DOHH2 (cell line): ENCODE data around the gene HOXC11.

Experiments used
- H3F3A ChIP-seq: fragments of 200-600 bp; sonication (generic), shearing (Covaris generic); 2 replicates; pipeline ENCODE4 v1.6.0; 2016; ENCODE audit warnings: antibody characterized with exemption, mild to moderate bottlenecking; ENCODE audit not compliant: control insufficient read depth, insufficient read depth
- H3K27ac ChIP-seq: fragments of 200-600 bp; sonication (generic); 2 replicates; pipeline ENCODE4 v1.5.1; 2014; ENCODE audit warnings: low read depth, mild to moderate bottlenecking, low read length, moderate library complexity
- H3K27me3 ChIP-seq: fragments of 200-600 bp; sonication (generic); 2 replicates; pipeline ENCODE4 v1.6.1; 2014; ENCODE audit warnings: mild to moderate bottlenecking, low read length, mixed read lengths; ENCODE audit not compliant: control insufficient read depth
- H3K36me3 ChIP-seq: fragments of 200-600 bp; sonication (generic); 2 replicates; pipeline ENCODE4 v1.6.1; 2014; ENCODE audit warnings: mild to moderate bottlenecking, low read length, moderate library complexity, mixed read lengths; ENCODE audit not compliant: control insufficient read depth
- H3K4me1 ChIP-seq: fragments of 200-600 bp; sonication (generic); 2 replicates; pipeline ENCODE4 v1.6.1; 2014; ENCODE audit warnings: mild to moderate bottlenecking, low read length, mixed read lengths; ENCODE audit not compliant: control insufficient read depth
- H3K4me2 ChIP-seq: fragments of 200-600 bp; sonication (generic); 2 replicates; pipeline ENCODE4 v1.6.0; 2014; ENCODE audit warnings: mild to moderate bottlenecking, low read length, moderate library complexity
- H3K4me3 ChIP-seq: fragments of 200-600 bp; sonication (generic); 2 replicates; pipeline ENCODE4 v1.5.1; 2014; ENCODE audit warnings: mild to moderate bottlenecking, low read length, mixed read lengths
- H3K79me2 ChIP-seq: fragments of 200-600 bp; sonication (generic); 2 replicates; pipeline ENCODE4 v1.6.1; 2014; ENCODE audit warnings: mild to moderate bottlenecking, low read length, mixed read lengths; ENCODE audit not compliant: control insufficient read depth
- H3K9me2 ChIP-seq: fragments of 200-600 bp; sonication (generic); replicated peaks from 2 replicates; pipeline ENCODE4 v1.6.1; 2014; ENCODE audit warnings: mild to moderate bottlenecking, low read length, mixed read lengths; ENCODE audit not compliant: control insufficient read depth
- H3K9me3 ChIP-seq: fragments of 200-600 bp; sonication (generic); 2 replicates; pipeline ENCODE4 v1.6.1; 2014; ENCODE audit warnings: antibody characterized with exemption, low read length, mixed read lengths; ENCODE audit not compliant: control insufficient read depth, insufficient read depth
- H4K20me1 ChIP-seq: fragments of 200-600 bp; sonication (generic); 2 replicates; pipeline ENCODE4 v1.6.0; 2014; ENCODE audit warnings: low read depth, mild to moderate bottlenecking, antibody characterized with exemption, low read length, moderate library complexity; ENCODE audit not compliant: control insufficient read depth, insufficient read depth
- CTCF ChIP-seq: fragments of 200-600 bp; sonication (generic); IDR thresholded peaks from one replicate; pipeline ENCODE4 v1.5.1; 2014; ENCODE audit warnings: antibody characterized with exemption, mild to moderate bottlenecking, low read depth, low read length; ENCODE audit not compliant: poor library complexity, severe bottlenecking
- EZH2phosphoT487 ChIP-seq: fragments of 200-600 bp; sonication (generic); IDR thresholded peaks from 2 replicates; pipeline ENCODE4 v1.6.1; 2017; ENCODE audit warnings: borderline replicate concordance, mild to moderate bottlenecking, antibody characterized with exemption, low read length, moderate library complexity, mixed read lengths

HOXC11 gene

DNA sequence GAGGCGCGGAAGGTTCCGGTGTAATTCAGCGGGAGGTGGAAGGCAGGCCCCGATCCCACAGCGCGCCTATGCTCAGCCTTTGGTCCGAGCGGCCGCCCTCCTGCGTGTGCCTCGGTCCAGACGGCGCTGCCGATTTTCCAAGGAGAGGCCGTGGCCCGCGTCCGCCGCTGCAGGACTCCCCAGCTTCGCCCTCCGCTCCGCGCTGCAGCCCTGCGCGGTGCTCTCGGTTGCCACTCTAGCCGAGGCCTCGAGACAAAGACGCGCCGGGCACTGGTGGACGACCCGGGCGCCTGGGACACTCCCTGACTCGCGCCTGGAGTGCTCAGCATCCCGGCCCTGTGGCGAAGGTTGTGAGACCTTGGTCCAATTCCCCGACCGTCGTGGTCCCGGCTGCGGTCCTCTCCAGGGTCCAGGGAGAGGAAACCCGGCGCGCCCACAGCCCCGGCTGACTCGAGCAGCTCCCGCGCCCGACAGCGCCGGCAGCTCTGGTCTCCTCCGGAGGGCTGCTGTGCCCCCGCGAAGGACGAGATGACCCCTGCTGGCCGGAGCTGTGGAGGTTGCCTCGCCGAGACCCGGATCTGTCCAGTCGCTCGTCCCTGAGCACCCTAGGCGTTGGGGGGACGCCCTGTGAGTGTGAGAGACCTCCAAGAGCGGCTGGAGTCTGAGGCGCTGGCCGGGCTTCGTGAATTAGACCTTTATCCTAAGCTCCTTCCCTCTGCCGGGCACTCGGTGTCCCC is 11.7 kb upstream of the HOXC11 start:
- Histone ChIP-seq H3K9me2 (no peaks in the 10 kb centered on the region), H3K9me3 (no peaks in the 10 kb centered on the region), H3K4me3 (no peak overlapping the region), H3F3A (no peaks in the 10 kb centered on the region), H3K4me2 (no peak overlapping the region), H3K27me3 (peaks cover 65% of the 10 kb centered on the region), H3K27ac (no peak overlapping the region), H3K36me3 (no peaks in the 10 kb centered on the region), H3K4me1 (peaks cover 7% of the 10 kb centered on the region), H3K79me2 (no peaks in the 10 kb centered on the region), H4K20me1 (no peaks in the 10 kb centered on the region)
- TF ChIP-seq CTCF (no peak), EZH2phosphoT487 (no peak)

DNA sequence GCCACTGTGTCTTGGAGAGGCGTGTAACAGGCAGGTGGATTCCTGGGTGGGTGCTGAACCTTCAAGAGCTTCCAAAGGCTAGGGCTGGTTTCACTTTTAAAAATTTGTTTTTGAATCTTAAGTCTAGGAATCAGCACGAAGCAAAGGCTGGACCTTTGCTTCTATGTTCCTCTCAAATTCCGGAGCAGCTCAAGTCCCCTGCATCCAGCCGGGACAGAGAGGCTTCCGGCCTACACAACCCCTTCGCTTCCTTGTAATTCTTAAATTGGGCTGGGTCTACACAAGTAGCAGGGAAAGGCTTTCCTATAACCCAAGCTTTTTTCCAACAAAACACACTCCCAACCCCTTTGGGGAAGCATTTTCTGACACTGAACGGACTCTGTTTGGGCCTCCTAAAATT is 9.9 kb upstream of the HOXC11 start:
- TF ChIP-seq CTCF, result no peak
- TF ChIP-seq EZH2phosphoT487, result no peak
- Histone ChIP-seq H3K36me3 (no peaks in the 10 kb centered on the region), H3K27ac (no peak overlapping the region), H3K4me1 (peaks cover 7% of the 10 kb centered on the region), H3K4me3 (no peak overlapping the region), H3K4me2 (no peak overlapping the region), H3K9me2 (no peaks in the 10 kb centered on the region), H4K20me1 (no peaks in the 10 kb centered on the region), H3K9me3 (no peaks in the 10 kb centered on the region), H3K27me3 (peaks cover 65% of the 10 kb centered on the region), H3F3A (no peaks in the 10 kb centered on the region), H3K79me2 (no peaks in the 10 kb centered on the region)

- no peak overlapping the region for H3K4me3 ChIP-seq
- H3K9me2 ChIP-seq, result no peaks in the 10 kb centered on the region
- no peak overlapping the region for H3K27ac ChIP-seq
- H3F3A ChIP-seq, result no peaks in the 10 kb centered on the region
- H3K79me2 ChIP-seq, result no peaks in the 10 kb centered on the region
- H3K4me2 ChIP-seq, result no peak overlapping the region
- H3K9me3 ChIP-seq, result no peaks in the 10 kb centered on the region
- TF ChIP-seq EZH2phosphoT487, result no peak
- TF ChIP-seq CTCF, result no peak
- H4K20me1 ChIP-seq, result no peaks in the 10 kb centered on the region
- peaks cover 66% of the 10 kb centered on the region for H3K27me3 ChIP-seq
- H3K36me3 ChIP-seq, result no peaks in the 10 kb centered on the region
- H3K4me1 ChIP-seq, result peaks cover 7% of the 10 kb centered on the region
These were observed 9.3 kb upstream of the HOXC11 start for GRCh38 chr12:53963434-53964314.
